ENCODE data around the gene WDFY3.
"Not testable (repeated sequence)": the region's sequence is repeated elsewhere in the genome, so short reads cannot be mapped to it uniquely, and the experiment has no call there.

DNA sequence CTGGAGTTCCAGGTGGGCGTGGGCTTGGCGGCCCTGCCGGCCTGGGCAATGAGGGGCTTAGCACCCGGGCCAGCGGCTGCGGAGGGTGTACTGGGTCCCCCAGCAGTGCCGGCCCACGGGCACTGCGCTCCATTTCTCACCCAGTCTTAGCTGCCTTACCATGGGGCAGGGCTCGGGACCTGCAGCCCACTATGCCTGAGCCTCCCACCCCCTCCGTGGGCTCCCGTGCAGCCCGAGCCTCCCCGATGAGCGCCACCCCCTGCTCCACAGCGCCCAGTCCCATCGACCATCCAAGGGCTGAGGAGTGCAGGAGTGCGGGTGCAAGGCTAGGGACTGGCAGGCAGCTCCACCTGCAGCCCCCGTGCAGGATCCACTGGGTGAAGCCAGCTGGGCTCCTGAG is 301.7 kb downstream of the WDFY3 start:
- TF ChIP-seq, protein P1, sequence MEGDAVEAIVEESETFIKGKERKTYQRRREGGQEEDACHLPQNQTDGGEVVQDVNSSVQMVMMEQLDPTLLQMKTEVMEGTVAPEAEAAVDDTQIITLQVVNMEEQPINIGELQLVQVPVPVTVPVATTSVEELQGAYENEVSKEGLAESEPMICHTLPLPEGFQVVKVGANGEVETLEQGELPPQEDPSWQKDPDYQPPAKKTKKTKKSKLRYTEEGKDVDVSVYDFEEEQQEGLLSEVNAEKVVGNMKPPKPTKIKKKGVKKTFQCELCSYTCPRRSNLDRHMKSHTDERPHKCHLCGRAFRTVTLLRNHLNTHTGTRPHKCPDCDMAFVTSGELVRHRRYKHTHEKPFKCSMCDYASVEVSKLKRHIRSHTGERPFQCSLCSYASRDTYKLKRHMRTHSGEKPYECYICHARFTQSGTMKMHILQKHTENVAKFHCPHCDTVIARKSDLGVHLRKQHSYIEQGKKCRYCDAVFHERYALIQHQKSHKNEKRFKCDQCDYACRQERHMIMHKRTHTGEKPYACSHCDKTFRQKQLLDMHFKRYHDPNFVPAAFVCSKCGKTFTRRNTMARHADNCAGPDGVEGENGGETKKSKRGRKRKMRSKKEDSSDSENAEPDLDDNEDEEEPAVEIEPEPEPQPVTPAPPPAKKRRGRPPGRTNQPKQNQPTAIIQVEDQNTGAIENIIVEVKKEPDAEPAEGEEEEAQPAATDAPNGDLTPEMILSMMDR (IDR thresholded peaks at IDR 0.05) = not testable (repeated sequence)
- TF ChIP-seq POLR2A (IDR thresholded peaks at IDR 0.05) = not testable (repeated sequence)

All from Peyer's patch (tissue), 4 donors.